ENCODE measurements around the gene NEUROG3. TPM values are rescaled to one million over a fixed set of nuclear protein-coding genes. Genes with fewer than 3 reads are reported as not detected.

The NEUROG3 gene
- total RNA-seq, 4 donors from 2014 or later: 1.1 to 1.2 TPM; not detected in 2

GRCh38 chr10:69559525-69559924, 13.7 kb downstream of the NEUROG3 start:
- TF ChIP-seq, protein P1, sequence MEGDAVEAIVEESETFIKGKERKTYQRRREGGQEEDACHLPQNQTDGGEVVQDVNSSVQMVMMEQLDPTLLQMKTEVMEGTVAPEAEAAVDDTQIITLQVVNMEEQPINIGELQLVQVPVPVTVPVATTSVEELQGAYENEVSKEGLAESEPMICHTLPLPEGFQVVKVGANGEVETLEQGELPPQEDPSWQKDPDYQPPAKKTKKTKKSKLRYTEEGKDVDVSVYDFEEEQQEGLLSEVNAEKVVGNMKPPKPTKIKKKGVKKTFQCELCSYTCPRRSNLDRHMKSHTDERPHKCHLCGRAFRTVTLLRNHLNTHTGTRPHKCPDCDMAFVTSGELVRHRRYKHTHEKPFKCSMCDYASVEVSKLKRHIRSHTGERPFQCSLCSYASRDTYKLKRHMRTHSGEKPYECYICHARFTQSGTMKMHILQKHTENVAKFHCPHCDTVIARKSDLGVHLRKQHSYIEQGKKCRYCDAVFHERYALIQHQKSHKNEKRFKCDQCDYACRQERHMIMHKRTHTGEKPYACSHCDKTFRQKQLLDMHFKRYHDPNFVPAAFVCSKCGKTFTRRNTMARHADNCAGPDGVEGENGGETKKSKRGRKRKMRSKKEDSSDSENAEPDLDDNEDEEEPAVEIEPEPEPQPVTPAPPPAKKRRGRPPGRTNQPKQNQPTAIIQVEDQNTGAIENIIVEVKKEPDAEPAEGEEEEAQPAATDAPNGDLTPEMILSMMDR (IDR thresholded peaks at IDR 0.05): no peak
- TF ChIP-seq POLR2A (IDR thresholded peaks at IDR 0.05): no peak
- Histone ChIP-seq H3K9me3 (no peaks in the 10 kb centered on the region), H3K4me3 (no peak overlapping the region), H3K27me3 (no peaks in the 10 kb centered on the region), H3K36me3 (no peaks in the 10 kb centered on the region), H3K4me1 (no peaks in the 10 kb centered on the region), H3K27ac (no peak overlapping the region)
- no peak for DNase-seq

DNA sequence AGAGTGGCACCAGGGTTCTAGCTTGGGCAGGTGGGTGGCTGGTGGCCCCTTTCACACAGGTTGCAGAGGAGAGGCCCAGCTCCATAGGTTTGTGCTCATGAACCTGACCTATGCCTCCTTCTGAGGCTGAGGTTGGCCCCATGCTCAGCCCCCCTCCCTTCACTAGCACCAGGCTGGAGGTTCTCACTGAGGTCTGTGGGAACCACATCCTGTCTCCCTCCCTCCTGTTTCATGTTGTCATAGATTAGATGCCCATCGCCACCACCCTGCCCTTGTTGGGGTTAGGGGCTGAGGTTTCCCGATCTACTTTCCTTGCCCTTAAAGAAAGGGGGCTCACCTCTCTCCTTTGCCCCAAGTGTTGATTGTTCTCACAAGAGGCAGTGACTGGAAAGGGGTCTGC, 14.7 kb downstream of the NEUROG3 start:
- Histone ChIP-seq H3K27me3 (no peaks in the 10 kb centered on the region), H3K9me3 (no peaks in the 10 kb centered on the region), H3K36me3 (no peaks in the 10 kb centered on the region), H3K27ac (no peak overlapping the region), H3K4me1 (no peaks in the 10 kb centered on the region), H3K4me3 (no peak overlapping the region)
- no peak for TF ChIP-seq POLR2A (IDR thresholded peaks at IDR 0.05)
- TF ChIP-seq, protein P1 (IDR thresholded peaks at IDR 0.05): no peak
- no peak for DNase-seq

DNA sequence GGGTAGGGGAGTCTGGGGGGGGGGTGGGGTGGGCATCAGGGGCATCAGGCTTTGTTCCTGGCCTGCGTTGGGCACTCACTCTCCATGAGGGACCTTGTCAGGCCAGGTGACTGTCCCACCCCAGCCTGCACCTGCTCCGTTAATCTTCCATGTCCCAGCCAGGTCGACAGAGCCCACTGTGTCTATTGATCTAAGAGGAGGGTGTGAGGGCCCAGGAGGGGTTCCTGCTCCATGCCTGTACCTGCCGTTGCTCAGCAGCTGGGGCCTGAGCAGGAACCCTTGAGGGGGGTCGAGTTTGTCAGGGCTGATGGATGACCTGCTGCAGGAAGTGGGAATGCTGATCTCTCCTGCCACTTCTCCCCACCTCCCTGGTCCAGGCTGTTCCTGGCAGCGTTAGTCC, 18.6 kb downstream of the NEUROG3 start:
- no peak for TF ChIP-seq POLR2A (IDR thresholded peaks at IDR 0.05)
- TF ChIP-seq, protein P1 (IDR thresholded peaks at IDR 0.05): no peak
- no peaks in the 10 kb centered on the region for H3K4me1 ChIP-seq
- no peak overlapping the region for H3K4me3 ChIP-seq
- H3K36me3 ChIP-seq: no peaks in the 10 kb centered on the region
- H3K27me3 ChIP-seq: no peaks in the 10 kb centered on the region
- no peak overlapping the region for H3K27ac ChIP-seq
- no peak for DNase-seq
- H3K9me3 ChIP-seq: peaks cover 0 to 13% (median 4%) of the 10 kb centered on the region in 4 donors

GRCh38 chr10:69553328-69553727, 19.9 kb downstream of the NEUROG3 start:
- H3K27ac ChIP-seq: no peak overlapping the region
- H3K27me3 ChIP-seq: no peaks in the 10 kb centered on the region
- DNase-seq: no peak
- TF ChIP-seq, protein P1 (IDR thresholded peaks at IDR 0.05): no peak
- no peak for TF ChIP-seq POLR2A (IDR thresholded peaks at IDR 0.05)
- H3K36me3 ChIP-seq: no peaks in the 10 kb centered on the region
- H3K4me1 ChIP-seq: no peaks in the 10 kb centered on the region
- H3K9me3 ChIP-seq: peaks cover 0 to 20% (median 6%) of the 10 kb centered on the region in 4 donors
- no peak overlapping the region for H3K4me3 ChIP-seq

- TF ChIP-seq, protein P1 (IDR thresholded peaks at IDR 0.05): no peak
- no peak for TF ChIP-seq POLR2A (IDR thresholded peaks at IDR 0.05)
- Histone ChIP-seq H3K9me3 (peaks cover 0 to 20% (median 6%) of the 10 kb centered on the region in 4 donors), H3K4me1 (no peaks in the 10 kb centered on the region), H3K4me3 (no peak overlapping the region), H3K36me3 (no peaks in the 10 kb centered on the region), H3K27ac (no peak overlapping the region), H3K27me3 (no peaks in the 10 kb centered on the region)
- no peak for DNase-seq
These were observed 21.0 kb downstream of the NEUROG3 start for GRCh38 chr10:69552268-69552667.

- no peak for DNase-seq
These were observed 23.3 kb downstream of the NEUROG3 start for GRCh38 chr10:69549959-69550358.

More at GRCh38 chr10:69549959-69550358, 23.3 kb downstream of the NEUROG3 start:
- H3K36me3 ChIP-seq: no peaks in the 10 kb centered on the region
- no peaks in the 10 kb centered on the region for H3K4me1 ChIP-seq
- no peak overlapping the region for H3K4me3 ChIP-seq
- TF ChIP-seq POLR2A (IDR thresholded peaks at IDR 0.05): no peak
- TF ChIP-seq, protein P1 (IDR thresholded peaks at IDR 0.05): no peak
- no peak overlapping the region for H3K27ac ChIP-seq
- no peaks in the 10 kb centered on the region for H3K27me3 ChIP-seq
- H3K9me3 ChIP-seq: peaks cover 0 to 20% (median 6%) of the 10 kb centered on the region in 4 donors
